Loucy (cell line): ENCODE data around the gene REXO5.
"Not testable (repeated sequence)": the region's sequence is repeated elsewhere in the genome, so short reads cannot be mapped to it uniquely, and the experiment has no call there.

ENCODE experiments used
- H2AFZ ChIP-seq: fragments of 200-600 bp; sonication (generic); 2 replicates; pipeline ENCODE4 v1.6.0; 2016; ENCODE audit warnings: antibody characterized with exemption, mild to moderate bottlenecking, low read length, moderate library complexity
- H3F3A ChIP-seq: fragments of 200-600 bp; 2 replicates; pipeline ENCODE4 v1.6.0; 2016; ENCODE audit warnings: antibody characterized with exemption, low read depth, mild to moderate bottlenecking
- H3K27me3 ChIP-seq: fragments of 200-600 bp; sonication (generic); 2 replicates; pipeline ENCODE4 v1.6.1; 2014; ENCODE audit warnings: low read length, mild to moderate bottlenecking; ENCODE audit not compliant: insufficient read depth, poor library complexity, severe bottlenecking
- H3K36me3 ChIP-seq: fragments of 200-600 bp; sonication (generic); 2 replicates; pipeline ENCODE4 v1.6.1; 2016; ENCODE audit warnings: low read length; ENCODE audit not compliant: insufficient read depth
- H3K4me1 ChIP-seq: fragments of 200-600 bp; sonication (generic); 2 replicates; pipeline ENCODE4 v1.5.1; 2014; ENCODE audit warnings: low read length, mild to moderate bottlenecking; ENCODE audit not compliant: insufficient read depth, poor library complexity, severe bottlenecking
- H3K4me2 ChIP-seq: fragments of 200-600 bp; sonication (generic); 2 replicates; pipeline ENCODE4 v1.6.0; 2014; ENCODE audit warnings: antibody characterized with exemption, low read length, low read depth, mild to moderate bottlenecking; ENCODE audit not compliant: poor library complexity, severe bottlenecking
- H3K4me3 ChIP-seq: fragments of 200-600 bp; sonication (generic); 2 replicates; pipeline ENCODE4 v1.5.1; 2014; ENCODE audit warnings: low read length, mild to moderate bottlenecking, mixed read lengths; ENCODE audit not compliant: poor library complexity, severe bottlenecking
- H3K79me2 ChIP-seq: fragments of 200-600 bp; sonication (generic); 2 replicates; pipeline ENCODE4 v1.6.1; 2014; ENCODE audit warnings: low read length; ENCODE audit not compliant: insufficient read depth
- H3K9ac ChIP-seq: fragments of 200-600 bp; sonication (generic); 2 replicates; pipeline ENCODE4 v1.6.0; 2014; ENCODE audit warnings: mild to moderate bottlenecking, low read depth, low read length, moderate library complexity; ENCODE audit not compliant: poor library complexity, severe bottlenecking
- H3K9me2 ChIP-seq: fragments of 200-600 bp; sonication (generic); replicated peaks from 2 replicates; pipeline ENCODE4 v1.6.1; 2016; ENCODE audit warnings: low read depth, low read length, mixed read lengths
- H3K9me3 ChIP-seq: fragments of 200-600 bp; sonication (generic); 2 replicates; pipeline ENCODE4 v1.6.1; 2014; ENCODE audit warnings: mild to moderate bottlenecking, antibody characterized with exemption, low read length, low read depth; ENCODE audit not compliant: insufficient read depth
- H4K20me1 ChIP-seq: fragments of 200-600 bp; sonication (generic); 2 replicates; pipeline ENCODE4 v1.6.0; 2014; ENCODE audit warnings: antibody characterized with exemption, low read length, mild to moderate bottlenecking; ENCODE audit not compliant: insufficient read depth, poor library complexity, severe bottlenecking
- CTCF ChIP-seq: fragments of 200-600 bp; sonication (generic); conservative IDR thresholded peaks from 2 replicates; pipeline ENCODE4 v1.5.1; 2014; ENCODE audit warnings: mild to moderate bottlenecking, antibody characterized with exemption, low read length
- EZH2phosphoT487 ChIP-seq: fragments of 200-600 bp; IDR thresholded peaks from 2 replicates; pipeline ENCODE4 v1.6.1; 2018; ENCODE audit warnings: antibody characterized with exemption, mild to moderate bottlenecking, moderate library complexity, borderline replicate concordance

REXO5 gene

DNA sequence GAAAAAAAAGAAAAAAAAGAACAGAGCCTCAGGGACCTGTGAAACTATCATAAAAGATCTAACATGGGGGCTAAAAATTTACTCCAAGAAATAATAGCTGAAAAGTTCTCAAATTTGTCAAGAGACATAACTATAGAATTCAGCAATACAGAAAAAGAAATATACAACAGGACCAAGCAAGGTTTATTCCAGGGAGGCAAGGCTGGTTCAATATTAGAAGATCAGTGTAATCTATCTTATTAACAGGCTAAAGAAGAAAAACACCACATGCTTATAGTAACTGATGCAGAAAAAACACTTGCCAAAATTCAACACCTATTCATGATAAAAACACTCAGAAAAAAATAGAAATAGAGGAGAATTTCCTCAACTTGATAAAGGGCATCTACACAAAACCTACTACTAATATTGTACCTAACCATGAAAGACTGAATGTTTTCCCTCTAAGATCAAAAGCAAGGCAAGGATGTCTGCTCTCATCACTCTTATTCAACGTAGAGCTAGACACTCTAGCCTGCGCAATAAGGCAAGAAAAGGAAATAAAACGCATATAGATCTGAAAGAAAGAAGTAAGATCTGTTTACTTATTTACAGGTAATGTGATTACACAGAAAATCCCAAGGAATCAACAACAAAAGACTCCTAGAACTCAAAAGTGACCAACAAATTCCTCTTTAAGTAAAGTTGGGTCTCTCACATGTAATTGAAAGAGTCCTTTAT lies 43.8 kb upstream of the REXO5 start:
- Histone ChIP-seq H3K4me3 (no peak overlapping the region), H2AFZ (no peak overlapping the region), H3K9me3 (no peaks in the 10 kb centered on the region; the same call in 1 of the 2 replicates)

GRCh38 chr16:20763461-20764232 lies 42.7 kb upstream of the REXO5 start, which contains the start of gene ACSM3:
Gene ACSM3 (plus strand): TSS chr16:20764014. CDS start chr16:20770035, 6,021 bp downstream.
- Histone ChIP-seq H3K27me3 (no peaks in the 10 kb centered on the region), H3K9me2 (no peaks in the 10 kb centered on the region), H3F3A (no peaks in the 10 kb centered on the region), H3K79me2 (no peaks in the 10 kb centered on the region), H3K9ac (peak within 1 kb of the TSS; percentile 16), H3K4me2 (peak within 1 kb of the TSS; percentile 71), H3K9me3 (no peaks in the 10 kb centered on the region; the same call in 1 of the 2 replicates), H2AFZ (peak within 1 kb of the TSS; percentile 63), H3K36me3 (no peaks in the 10 kb centered on the region), H3K4me3 (peak within 1 kb of the TSS; percentile 65), H3K4me1 (peaks cover 6% of the 10 kb centered on the region), H4K20me1 (no peaks in the 10 kb centered on the region)
- TF ChIP-seq EZH2phosphoT487 = no peak
- no peak for TF ChIP-seq CTCF

More for the DNA sequence above, 43.8 kb upstream of the REXO5 start:
- Histone ChIP-seq H3F3A (no peaks in the 10 kb centered on the region), H3K9ac (no peak overlapping the region), H3K9me2 (no peaks in the 10 kb centered on the region), H3K4me2 (no peak overlapping the region), H4K20me1 (no peaks in the 10 kb centered on the region), H3K36me3 (no peaks in the 10 kb centered on the region), H3K4me1 (peaks cover 6% of the 10 kb centered on the region), H3K27me3 (no peaks in the 10 kb centered on the region), H3K79me2 (no peaks in the 10 kb centered on the region)
- TF ChIP-seq CTCF (no peak), EZH2phosphoT487 (no peak)

DNA sequence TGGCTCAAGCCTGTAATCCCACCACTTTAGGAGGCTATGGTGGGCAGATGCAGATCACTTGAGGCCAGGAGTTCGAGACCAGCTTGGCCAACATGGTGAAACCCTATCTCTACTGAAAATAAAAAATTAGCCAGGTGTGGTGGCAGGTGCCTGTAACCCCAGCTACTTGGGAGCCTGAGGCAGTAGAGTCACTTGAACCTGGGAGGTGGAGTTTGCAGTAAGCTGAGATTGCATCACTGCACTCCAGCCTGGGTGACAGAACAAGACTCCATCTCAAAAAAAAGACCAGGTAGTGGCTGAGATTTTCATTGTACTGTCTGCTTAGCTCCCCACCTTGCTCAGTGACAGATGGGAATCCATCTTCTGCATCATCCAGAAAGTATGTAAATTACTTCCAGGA lies 41.9 kb upstream of the REXO5 start:
- not testable (repeated sequence) for H2AFZ ChIP-seq, H3F3A ChIP-seq, H3K9me3 ChIP-seq, H3K36me3 ChIP-seq, H3K27me3 ChIP-seq, H4K20me1 ChIP-seq, H3K9ac ChIP-seq, H3K9me2 ChIP-seq, H3K4me1 ChIP-seq, H3K79me2 ChIP-seq
- peak overlapping the region; percentile 71 for H3K4me2 ChIP-seq
- H3K4me3 ChIP-seq = peak overlapping the region; percentile 65
